Colon (tissue), 2 donors: ENCODE data around the gene PROZ.

Source experiments
- FAIRE-seq: peaks from 2 replicates; lab custom pipeline; 2012; peaks lifted over from hg19 to GRCh38; lab: Jason Lieb, UNC
- donor health status: control.
- donor health status: control.

PROZ gene

DNA sequence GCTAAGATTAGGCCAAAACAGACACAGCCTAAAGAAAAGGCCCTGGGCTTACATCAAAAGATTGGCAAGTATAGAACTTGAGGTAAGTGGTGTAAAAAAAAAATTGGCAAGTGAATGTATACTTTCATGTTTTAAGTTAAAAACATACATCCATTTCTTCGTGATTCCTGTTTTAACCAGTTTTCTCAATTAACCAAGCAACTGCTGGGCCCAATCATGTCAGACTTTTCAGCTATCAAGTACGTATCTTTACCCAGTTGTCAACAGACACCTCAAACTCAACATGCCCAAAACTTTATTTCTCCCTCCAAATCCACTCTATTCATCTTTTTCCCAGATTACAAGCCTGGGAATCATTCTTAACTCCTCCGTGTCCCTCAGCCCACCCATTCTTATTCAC, 49.0 kb downstream of the PROZ start:
- no peak for FAIRE-seq

DNA sequence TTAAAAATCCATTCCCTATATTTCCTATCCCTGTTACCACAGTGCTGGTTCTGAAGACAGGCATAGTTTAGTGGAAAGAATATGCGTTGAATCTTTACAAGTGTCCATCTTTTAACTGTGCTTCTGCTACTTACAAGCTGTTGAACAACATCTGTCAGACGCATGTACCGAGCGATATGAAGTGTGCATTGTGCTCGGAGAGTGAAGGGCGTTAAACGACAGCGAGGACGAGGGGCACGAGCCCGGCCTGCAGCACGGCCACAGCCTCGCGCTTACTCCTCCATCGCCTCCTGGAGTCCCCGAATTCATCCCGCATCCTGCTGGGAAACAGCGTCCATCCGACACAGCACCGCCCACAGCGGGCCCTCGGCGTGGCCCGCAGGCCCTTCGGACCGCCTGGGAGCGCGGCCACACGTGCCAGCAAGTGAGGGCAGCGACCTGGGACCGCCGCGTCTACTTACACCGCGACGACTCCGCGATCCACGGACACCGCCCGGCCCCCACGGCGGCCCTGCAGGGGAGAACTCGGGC, 49.5 kb downstream of the PROZ start:
- no peak for FAIRE-seq

- no peak for FAIRE-seq
Measured at GRCh38 chr13:113208421-113209335, 50.2 kb downstream of the PROZ start, which contains the start of gene PCID2. PCID2 (minus strand) TSS chr13:113208669; CDS start chr13:113208634, 35 bp downstream.

GRCh38 chr13:113209336-113209758, 50.9 kb downstream of the PROZ start, which contains the start of gene CUL4A:
CUL4A (plus strand) TSS chr13:113209613; CDS start chr13:113209628, 15 bp downstream.
- FAIRE-seq, result no peak

DNA sequence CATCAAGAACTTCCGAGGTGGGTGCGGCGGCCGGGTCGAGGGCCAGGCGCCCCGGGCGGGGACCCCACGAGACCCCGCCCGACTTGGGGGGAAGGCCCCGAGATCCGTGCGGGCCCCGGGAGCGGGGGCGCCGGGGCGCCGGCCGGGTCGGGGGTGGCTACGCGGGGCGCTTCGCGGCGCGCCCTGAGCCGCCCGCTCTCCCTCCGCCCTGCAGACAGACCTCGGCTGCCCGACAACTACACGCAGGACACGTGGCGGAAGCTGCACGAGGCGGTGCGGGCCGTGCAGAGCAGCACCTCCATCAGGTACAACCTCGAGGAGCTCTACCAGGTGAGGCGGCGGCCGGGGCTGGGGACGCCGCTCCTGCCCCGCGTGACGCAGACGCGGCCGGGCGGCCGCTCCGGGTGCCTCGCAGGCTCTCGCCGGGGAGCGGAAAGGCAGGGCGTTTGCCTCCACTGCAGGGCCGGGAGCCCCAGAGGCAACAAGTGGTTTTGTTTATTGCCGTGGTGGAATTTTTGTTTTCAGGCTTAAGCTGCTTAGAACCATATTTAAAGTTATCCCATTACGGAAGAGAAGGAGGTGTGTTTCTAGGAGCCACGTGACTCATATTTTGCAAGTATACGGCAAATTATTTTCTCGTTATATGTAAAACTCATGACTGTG, 51.4 kb downstream of the PROZ start:
- FAIRE-seq, result no peak

DNA sequence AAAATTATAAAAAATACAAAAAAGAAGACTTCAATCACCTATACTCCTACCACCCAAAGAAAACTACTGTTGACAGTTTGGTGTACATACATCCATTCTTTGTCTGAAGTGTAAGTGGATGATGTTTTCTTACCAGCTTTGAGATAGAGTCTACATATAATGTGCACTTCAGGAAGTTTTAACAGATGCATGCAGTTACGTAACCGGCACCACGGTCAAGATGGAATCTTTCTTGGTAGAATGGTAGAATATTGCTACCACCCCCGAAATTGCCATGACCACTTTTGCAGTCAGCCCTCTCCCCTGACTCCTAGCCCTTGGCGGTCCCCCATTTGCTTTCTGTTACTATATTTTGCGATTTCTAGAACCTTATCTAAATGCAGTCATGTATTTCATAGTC, 52.4 kb downstream of the PROZ start:
- FAIRE-seq, result no peak

GRCh38 chr13:113211774-113212173, 53.3 kb downstream of the PROZ start:
- no peak for FAIRE-seq

DNA sequence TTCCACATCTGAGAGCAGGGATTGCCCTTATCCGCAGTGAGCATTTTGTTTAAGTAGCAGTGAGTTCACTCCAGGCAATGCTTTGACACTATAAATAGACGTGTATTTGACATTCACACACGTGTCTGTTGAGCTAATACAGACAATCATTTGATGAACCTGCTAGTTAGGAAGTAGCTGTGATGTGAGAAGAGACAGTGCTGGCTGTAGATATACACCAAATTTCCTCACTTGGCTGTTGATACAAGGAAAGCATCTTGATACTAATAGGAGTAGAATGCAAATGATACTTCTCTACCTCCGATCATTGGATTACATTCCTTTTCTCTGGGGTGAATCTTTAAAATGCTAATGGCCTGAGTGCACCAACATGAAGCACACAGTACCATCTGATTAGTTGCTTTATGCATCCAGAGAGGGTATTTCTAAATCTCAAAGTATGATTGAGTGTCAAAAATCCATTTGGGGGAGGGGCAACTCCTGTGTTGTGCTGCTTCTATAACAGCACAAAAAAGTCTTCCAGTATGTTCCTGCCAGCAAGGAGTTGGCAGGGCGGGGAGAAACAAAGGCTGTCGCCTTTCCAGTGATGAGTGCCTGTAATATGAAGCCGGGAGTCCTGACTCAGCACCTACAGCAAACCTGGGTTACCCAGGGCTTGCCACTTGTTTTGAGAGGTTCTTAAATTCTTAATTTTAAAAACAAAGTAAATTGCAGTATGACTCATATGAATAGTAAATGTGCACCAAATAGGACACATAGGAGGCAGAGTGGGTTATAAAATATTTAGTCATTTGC, 58.0 kb downstream of the PROZ start:
- no peak for FAIRE-seq

DNA sequence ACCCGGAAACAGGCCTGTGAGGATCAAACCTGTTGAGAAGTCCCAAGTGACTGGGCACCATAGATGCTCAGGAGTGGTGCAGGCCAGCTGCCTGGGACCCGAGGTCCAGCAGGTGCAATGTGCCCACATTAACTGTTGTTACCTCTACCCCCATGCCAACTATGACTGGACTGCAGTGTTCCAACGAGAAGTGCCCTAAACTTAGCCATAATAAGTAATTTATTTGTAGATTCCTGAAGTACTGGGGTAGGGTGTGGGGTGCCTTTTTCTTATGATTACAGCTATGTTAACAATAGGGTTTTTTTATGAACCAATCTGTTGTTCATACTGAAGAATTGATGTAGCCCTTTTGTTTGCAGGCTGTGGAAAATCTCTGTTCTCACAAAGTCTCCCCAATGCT, 60.1 kb downstream of the PROZ start:
- FAIRE-seq, result no peak

- FAIRE-seq, result no peak
Measured at GRCh38 chr13:113219256-113219940, 61.0 kb downstream of the PROZ start.

DNA sequence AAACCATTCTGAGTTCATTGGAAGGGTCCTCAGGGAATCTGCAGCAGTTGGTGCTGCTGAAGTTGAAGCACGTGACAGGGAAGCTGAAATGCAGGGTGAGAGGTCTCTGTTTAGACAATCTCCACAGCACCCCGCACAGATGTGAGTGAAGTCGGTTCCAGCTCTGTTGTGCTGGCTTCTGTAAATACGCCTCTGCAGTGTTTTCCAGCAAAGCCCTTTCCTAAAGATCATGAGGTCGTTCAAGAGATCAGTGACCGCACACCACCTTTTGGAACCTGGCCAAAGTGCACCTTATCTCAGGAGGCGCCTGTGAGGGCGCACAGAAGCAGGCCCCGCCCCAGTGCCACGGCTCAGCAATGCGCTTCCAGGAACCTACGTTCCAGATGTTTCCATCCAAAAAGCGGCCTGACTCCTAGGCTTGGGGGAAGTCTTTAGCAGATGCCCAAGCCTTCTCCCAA, 61.7 kb downstream of the PROZ start:
- FAIRE-seq, result no peak

DNA sequence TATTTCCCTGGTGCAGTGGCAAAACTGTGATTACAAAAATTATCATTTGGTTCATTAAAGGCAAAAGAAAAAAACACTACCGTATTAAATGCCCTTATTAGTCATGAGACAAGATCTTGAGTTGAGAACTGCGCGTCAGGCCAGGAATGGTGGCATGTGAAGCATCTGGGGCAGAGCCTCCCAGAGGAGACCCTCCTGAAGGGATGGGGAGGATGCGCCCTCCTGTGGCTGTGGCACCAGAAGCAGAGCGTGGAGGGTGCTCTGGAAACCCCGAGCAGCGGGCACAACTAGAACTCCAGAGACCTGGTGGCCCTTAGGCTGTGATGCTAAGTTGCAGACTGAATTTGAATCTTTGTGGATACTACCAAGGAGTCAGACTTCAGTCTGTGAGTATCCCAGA, 62.4 kb downstream of the PROZ start:
- FAIRE-seq, result no peak
